HepG2 (cell line): ENCODE measurements around the gene GDPD4. TPM values are rescaled to one million over a fixed set of nuclear protein-coding genes. Genes with fewer than 3 reads are reported as not detected.
A peak's percentile ranks its signal among the peaks of the same experiment; 100 is the strongest.

Source experiments
- CHD2 ChIP-seq: IDR thresholded peaks from 2 replicates; pipeline ENCODE4 v1.6.1; 2011; ENCODE audit warnings: low read depth, low read length, improper control_type of control experiment
- HNF4A ChIP-seq: sonication (generic); formaldehyde crosslinking; IDR thresholded peaks from 2 replicates; pipeline ENCODE4 v1.4.0; 2020; ENCODE audit warnings: missing genetic modification reagents
- ZMYM4 ChIP-seq: sonication (generic); formaldehyde crosslinking; IDR thresholded peaks from 2 replicates; pipeline ENCODE4 v1.8.1; 2023; ENCODE audit warnings: mild to moderate bottlenecking, missing genetic modification reagents
- polyA plus RNA-seq, 8 experiments: library from polyadenylated mRNA; depleted of rRNA in 3 of 8; stranded (reverse) in 7 of 8; unstranded in 1 of 8; fragments of >200 nt; fragmentation: Illumina TruSeq in 4 of 8; extraction: Trizol in 4 of 8; gene quantifications; 2 replicates each; pipeline versions ENCODE4 v1.2.1 to v1.2.3, GENCODE V29; 2011 to 2016; ENCODE audit warnings: low read depth in 4 of 8, missing spikeins in 1 of 8, mixed read lengths in 1 of 8; ENCODE audit not compliant: insufficient read depth in 1 of 8
- total RNA-seq, 5 experiments: library from RNA; depleted of rRNA; stranded (reverse); fragments of >200 nt; fragmentation: Illumina TruSeq; extraction: Trizol; gene quantifications; 2 replicates each; pipeline ENCODE4 v1.2.3, GENCODE V29; 2016; ENCODE audit warnings: low read depth in 1 of 5
- TF ChIP-seq, protein P1 (sequence below): sonication (generic); formaldehyde crosslinking; IDR thresholded peaks from 2 replicates; pipeline ENCODE4 v1.4.0; 2020; ENCODE audit warnings: mild to moderate bottlenecking, missing genetic modification reagents
- TF ChIP-seq, protein P2 (sequence below): sonication (generic); formaldehyde crosslinking; IDR thresholded peaks from 2 replicates; pipeline ENCODE4 v1.5.1; 2020; ENCODE audit warnings: missing genetic modification reagents, mild to moderate bottlenecking, borderline replicate concordance

GDPD4 gene
- total and polyA plus RNA-seq, 2 of the 13 experiments (the other 11 are each of a cell fraction or from before 2014, with no cell fraction given), result not detected

DNA sequence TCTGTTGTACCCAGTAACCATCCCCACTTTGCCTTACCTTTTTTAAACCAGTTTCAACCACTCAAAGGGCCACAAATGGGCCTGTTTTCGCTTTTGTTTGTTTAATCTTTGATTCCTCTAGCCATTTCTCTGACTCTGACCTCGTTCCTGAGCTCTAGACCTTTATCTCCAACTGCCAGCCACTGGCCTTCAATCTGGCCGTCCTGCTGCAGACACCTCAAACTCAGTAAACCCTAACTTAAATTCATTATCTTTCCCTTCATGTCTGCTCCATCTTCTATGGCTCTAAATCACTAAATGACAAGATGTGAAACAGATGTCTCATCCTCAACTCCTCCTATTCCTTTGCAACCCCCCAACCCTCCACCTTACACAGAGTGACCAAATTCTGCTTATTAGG lies 1.3 kb upstream of the GDPD4 start (continued):
- TF ChIP-seq, protein P1, sequence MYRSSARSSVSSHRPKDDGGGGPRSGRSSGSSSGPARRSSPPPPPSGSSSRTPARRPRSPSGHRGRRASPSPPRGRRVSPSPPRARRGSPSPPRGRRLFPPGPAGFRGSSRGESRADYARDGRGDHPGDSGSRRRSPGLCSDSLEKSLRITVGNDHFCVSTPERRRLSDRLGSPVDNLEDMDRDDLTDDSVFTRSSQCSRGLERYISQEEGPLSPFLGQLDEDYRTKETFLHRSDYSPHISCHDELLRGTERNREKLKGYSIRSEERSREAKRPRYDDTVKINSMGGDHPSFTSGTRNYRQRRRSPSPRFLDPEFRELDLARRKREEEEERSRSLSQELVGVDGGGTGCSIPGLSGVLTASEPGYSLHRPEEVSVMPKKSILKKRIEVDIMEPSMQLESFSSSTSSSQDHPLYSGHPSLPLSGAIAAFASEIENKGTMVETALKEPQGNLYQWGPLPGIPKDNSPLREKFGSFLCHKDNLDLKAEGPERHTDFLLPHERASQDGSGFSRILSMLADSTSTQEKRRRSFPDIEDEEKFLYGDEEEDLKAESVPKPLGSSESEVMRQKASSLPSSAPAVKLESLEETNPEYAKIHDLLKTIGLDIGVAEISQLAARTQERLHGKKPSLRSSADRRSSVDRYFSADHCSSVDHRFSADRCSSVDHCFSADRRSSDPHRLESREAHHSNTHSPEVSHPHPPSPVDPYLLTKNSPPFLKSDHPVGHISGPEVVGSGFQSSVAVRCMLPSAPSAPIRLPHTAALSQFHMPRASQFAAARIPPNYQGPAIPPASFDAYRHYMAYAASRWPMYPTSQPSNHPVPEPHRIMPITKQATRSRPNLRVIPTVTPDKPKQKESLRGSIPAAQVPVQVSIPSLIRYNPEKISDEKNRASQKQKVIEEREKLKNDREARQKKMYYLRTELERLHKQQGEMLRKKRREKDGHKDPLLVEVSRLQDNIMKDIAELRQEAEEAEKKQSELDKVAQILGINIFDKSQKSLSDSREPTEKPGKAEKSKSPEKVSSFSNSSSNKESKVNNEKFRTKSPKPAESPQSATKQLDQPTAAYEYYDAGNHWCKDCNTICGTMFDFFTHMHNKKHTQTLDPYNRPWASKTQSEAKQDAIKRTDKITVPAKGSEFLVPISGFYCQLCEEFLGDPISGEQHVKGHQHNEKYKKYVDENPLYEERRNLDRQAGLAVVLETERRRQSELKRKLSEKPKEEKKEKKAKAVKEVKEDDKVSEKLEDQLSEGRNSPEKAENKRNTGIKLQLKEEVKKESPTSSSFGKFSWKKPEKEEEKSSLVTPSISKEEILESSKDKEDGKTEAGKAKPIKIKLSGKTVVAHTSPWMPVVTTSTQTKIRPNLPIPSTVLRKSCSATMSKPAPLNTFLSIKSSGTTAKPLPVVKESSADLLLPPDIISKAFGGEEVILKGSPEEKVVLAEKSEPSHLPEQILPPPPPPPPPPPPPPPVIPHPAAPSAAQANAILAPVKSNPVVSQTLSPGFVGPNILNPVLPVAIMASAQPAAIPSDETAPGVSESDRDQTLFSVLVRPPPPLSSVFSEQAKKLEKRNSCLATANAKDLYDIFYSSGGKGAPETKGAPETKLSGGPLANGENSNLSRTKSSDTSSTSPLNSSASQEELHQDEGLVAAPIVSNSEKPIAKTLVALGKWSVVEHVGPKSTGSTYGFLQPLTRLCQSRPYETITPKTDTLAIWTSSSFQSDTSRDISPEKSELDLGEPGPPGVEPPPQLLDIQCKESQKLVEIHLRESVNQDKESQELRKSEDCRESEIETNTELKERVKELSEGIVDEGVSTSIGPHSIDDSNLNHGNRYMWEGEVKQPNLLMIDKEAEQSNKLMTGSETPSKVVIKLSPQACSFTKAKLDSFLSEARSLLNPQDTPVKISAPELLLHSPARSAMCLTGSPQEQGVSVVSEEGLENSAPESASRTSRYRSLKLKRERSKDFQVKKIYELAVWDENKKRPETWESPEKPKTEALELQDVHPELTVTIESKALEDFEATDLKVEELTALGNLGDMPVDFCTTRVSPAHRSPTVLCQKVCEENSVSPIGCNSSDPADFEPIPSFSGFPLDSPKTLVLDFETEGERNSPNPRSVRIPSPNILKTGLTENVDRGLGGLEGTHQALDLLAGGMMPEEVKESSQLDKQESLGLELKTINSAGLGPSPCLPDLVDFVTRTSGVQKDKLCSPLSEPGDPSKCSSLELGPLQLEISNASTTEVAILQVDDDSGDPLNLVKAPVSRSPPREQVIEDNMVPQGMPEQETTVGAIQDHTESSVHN (CRISPR knock-in tag), result no peak
- TF ChIP-seq, protein P2, sequence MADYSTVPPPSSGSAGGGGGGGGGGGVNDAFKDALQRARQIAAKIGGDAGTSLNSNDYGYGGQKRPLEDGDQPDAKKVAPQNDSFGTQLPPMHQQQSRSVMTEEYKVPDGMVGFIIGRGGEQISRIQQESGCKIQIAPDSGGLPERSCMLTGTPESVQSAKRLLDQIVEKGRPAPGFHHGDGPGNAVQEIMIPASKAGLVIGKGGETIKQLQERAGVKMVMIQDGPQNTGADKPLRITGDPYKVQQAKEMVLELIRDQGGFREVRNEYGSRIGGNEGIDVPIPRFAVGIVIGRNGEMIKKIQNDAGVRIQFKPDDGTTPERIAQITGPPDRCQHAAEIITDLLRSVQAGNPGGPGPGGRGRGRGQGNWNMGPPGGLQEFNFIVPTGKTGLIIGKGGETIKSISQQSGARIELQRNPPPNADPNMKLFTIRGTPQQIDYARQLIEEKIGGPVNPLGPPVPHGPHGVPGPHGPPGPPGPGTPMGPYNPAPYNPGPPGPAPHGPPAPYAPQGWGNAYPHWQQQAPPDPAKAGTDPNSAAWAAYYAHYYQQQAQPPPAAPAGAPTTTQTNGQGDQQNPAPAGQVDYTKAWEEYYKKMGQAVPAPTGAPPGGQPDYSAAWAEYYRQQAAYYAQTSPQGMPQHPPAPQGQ (CRISPR knock-in tag), result no peak
- peak; percentile 65 for TF ChIP-seq HNF4A (CRISPR knock-in tag)
- TF ChIP-seq CHD2, result no peak
- TF ChIP-seq ZMYM4, result 0 out of 2 replicates have a peak, but pooled peaks have one; percentile 12
